IgD-negative memory B cell (primary cell): Measurements from ENCODE around the gene SFI1. TPM values are rescaled to one million over a fixed set of nuclear protein-coding genes. Genes with fewer than 3 reads are reported as not detected.
A peak's percentile ranks its signal among the peaks of the same experiment; 100 is the strongest.

Experiments
- H3K27ac Mint-ChIP-seq, 3 donors: one replicate each; pipeline ENCODE4 v1.8.0; 2020 to 2022; ENCODE audit warnings: mild to moderate bottlenecking in 3 of 3, mixed read lengths in 3 of 3, moderate library complexity in 1 of 3
- H3K27me3 Mint-ChIP-seq: one replicate; pipeline ENCODE4 v1.8.0; 2021; ENCODE audit warnings: mixed read lengths
- H3K36me3 Mint-ChIP-seq: one replicate; pipeline ENCODE4 v1.8.0; 2020; ENCODE audit warnings: mild to moderate bottlenecking, mixed read lengths
- H3K4me1 Mint-ChIP-seq, 3 donors: one replicate each; pipeline ENCODE4 v1.8.0; 2020 to 2022; ENCODE audit warnings: mixed read lengths in 3 of 3, mild to moderate bottlenecking in 1 of 3
- H3K4me3 Mint-ChIP-seq, 4 donors: one replicate each; pipeline ENCODE4 v1.8.0; 2020 to 2022; ENCODE audit warnings: mild to moderate bottlenecking in 4 of 4, mixed read lengths in 4 of 4, moderate library complexity in 3 of 4
- H3K9me3 Mint-ChIP-seq, 3 donors: one replicate each; pipeline ENCODE4 v1.8.0; 2020 to 2021; ENCODE audit warnings: mixed read lengths in 3 of 3, mild to moderate bottlenecking in 1 of 3
- polyA plus RNA-seq: library from polyadenylated mRNA; unstranded; fragments of 300-500 nt; fragmentation: Illumina TruSeq; gene quantifications from one replicate; pipeline ENCODE4 v1.2.3, GENCODE V29; 2021

Gene SFI1
- polyA plus RNA-seq, 1 donor from 2014 or later = 15.5 TPM

- Mint-ChIP-seq H3K27ac (peak overlapping the region in 2 of 3 donors; percentile 39 to 53), H3K36me3 (no peaks in the 10 kb centered on the region), H3K27me3 (no peaks in the 10 kb centered on the region), H3K4me3 (no peak overlapping the region), H3K9me3 (no peaks in the 10 kb centered on the region), H3K4me1 (peaks cover 12 to 26% (median 24%) of the 10 kb centered on the region in 3 donors)
These were observed 122.3 kb downstream of the SFI1 start for GRCh38 chr22:31618471-31619176.

- H3K27ac Mint-ChIP-seq = peak overlapping the region in 1 of 3 donors; percentile 42
- H3K27me3 Mint-ChIP-seq = no peaks in the 10 kb centered on the region
- no peaks in the 10 kb centered on the region for H3K36me3 Mint-ChIP-seq
- H3K9me3 Mint-ChIP-seq = no peaks in the 10 kb centered on the region
- H3K4me1 Mint-ChIP-seq = peaks cover 12 to 20% (median 19%) of the 10 kb centered on the region in 3 donors
- H3K4me3 Mint-ChIP-seq = no peak overlapping the region
These were observed 123.4 kb downstream of the SFI1 start for GRCh38 chr22:31619611-31620300.

GRCh38 chr22:31620756-31621480, 124.6 kb downstream of the SFI1 start:
- Mint-ChIP-seq H3K36me3 (no peaks in the 10 kb centered on the region), H3K27ac (peak overlapping the region; percentile 31 to 82 (median 42)), H3K9me3 (no peaks in the 10 kb centered on the region), H3K4me1 (peaks cover 4 to 18% (median 11%) of the 10 kb centered on the region in 3 donors), H3K27me3 (no peaks in the 10 kb centered on the region), H3K4me3 (peak overlapping the region in 1 of 4 donors; percentile 17)

- peak overlapping the region in 2 of 3 donors; percentile 71 to 80 for H3K27ac Mint-ChIP-seq
- H3K4me3 Mint-ChIP-seq = no peak overlapping the region
- no peaks in the 10 kb centered on the region for H3K36me3 Mint-ChIP-seq
- no peaks in the 10 kb centered on the region for H3K9me3 Mint-ChIP-seq
- peaks cover 0 to 12% (median 4%) of the 10 kb centered on the region in 3 donors for H3K4me1 Mint-ChIP-seq
- no peaks in the 10 kb centered on the region for H3K27me3 Mint-ChIP-seq
These were observed 125.3 kb downstream of the SFI1 start for GRCh38 chr22:31621507-31622124.

- H3K27ac Mint-ChIP-seq = no peak overlapping the region
- no peaks in the 10 kb centered on the region for H3K9me3 Mint-ChIP-seq
These were observed 126.6 kb downstream of the SFI1 start for GRCh38 chr22:31622980-31623379.

GRCh38 chr22:31623592-31624304, 127.4 kb downstream of the SFI1 start:
- Mint-ChIP-seq H3K9me3 (no peaks in the 10 kb centered on the region), H3K27ac (no peak overlapping the region), H3K36me3 (no peaks in the 10 kb centered on the region), H3K4me1 (peaks cover 4 to 23% (median 9%) of the 10 kb centered on the region in 3 donors), H3K27me3 (no peaks in the 10 kb centered on the region), H3K4me3 (no peak overlapping the region)

More at GRCh38 chr22:31622980-31623379, 126.6 kb downstream of the SFI1 start:
- H3K4me1 Mint-ChIP-seq = peaks cover 3 to 19% (median 7%) of the 10 kb centered on the region in 3 donors
- peak overlapping the region in 2 of 4 donors; percentile 7 to 55 for H3K4me3 Mint-ChIP-seq
- H3K36me3 Mint-ChIP-seq = no peaks in the 10 kb centered on the region
- H3K27me3 Mint-ChIP-seq = no peaks in the 10 kb centered on the region

GRCh38 chr22:31625257-31625640, 128.9 kb downstream of the SFI1 start:
- peaks cover 2% of the 10 kb centered on the region for H3K36me3 Mint-ChIP-seq
- H3K4me1 Mint-ChIP-seq = peaks cover 7 to 21% (median 10%) of the 10 kb centered on the region in 3 donors
- no peaks in the 10 kb centered on the region for H3K27me3 Mint-ChIP-seq
- peak overlapping the region in 1 of 3 donors; percentile 45 for H3K27ac Mint-ChIP-seq
- H3K9me3 Mint-ChIP-seq = no peaks in the 10 kb centered on the region
- H3K4me3 Mint-ChIP-seq = no peak overlapping the region

GRCh38 chr22:31625661-31626426, 129.5 kb downstream of the SFI1 start:
- H3K27ac Mint-ChIP-seq = peak overlapping the region; percentile 64 to 95 (median 90)

GRCh38 chr22:31626427-31627150, 130.3 kb downstream of the SFI1 start:
- H3K9me3 Mint-ChIP-seq = no peaks in the 10 kb centered on the region
- peaks cover 2% of the 10 kb centered on the region for H3K36me3 Mint-ChIP-seq
- H3K4me3 Mint-ChIP-seq = peak overlapping the region in 1 of 4 donors; percentile 34
- no peaks in the 10 kb centered on the region for H3K27me3 Mint-ChIP-seq
- H3K27ac Mint-ChIP-seq = peak overlapping the region; percentile 64 to 95 (median 90)
- H3K4me1 Mint-ChIP-seq = peaks cover 14 to 26% (median 16%) of the 10 kb centered on the region in 3 donors

More at GRCh38 chr22:31625661-31626426, 129.5 kb downstream of the SFI1 start:
- Mint-ChIP-seq H3K4me3 (no peak overlapping the region), H3K36me3 (peaks cover 2% of the 10 kb centered on the region), H3K9me3 (no peaks in the 10 kb centered on the region), H3K4me1 (peaks cover 7 to 21% (median 13%) of the 10 kb centered on the region in 3 donors), H3K27me3 (no peaks in the 10 kb centered on the region)

- Mint-ChIP-seq H3K36me3 (peaks cover 2% of the 10 kb centered on the region), H3K9me3 (no peaks in the 10 kb centered on the region), H3K27ac (peak overlapping the region; percentile 47 to 95 (median 90)), H3K27me3 (no peaks in the 10 kb centered on the region), H3K4me3 (peak overlapping the region in 1 of 4 donors; percentile 65), H3K4me1 (peaks cover 20 to 26% (median 20%) of the 10 kb centered on the region in 3 donors)
These were observed 130.9 kb downstream of the SFI1 start for GRCh38 chr22:31627223-31627731.

- no peaks in the 10 kb centered on the region for H3K9me3 Mint-ChIP-seq
- H3K27ac Mint-ChIP-seq = peak overlapping the region; percentile 91 to 95 (median 91)
- peaks cover 20 to 23% (median 23%) of the 10 kb centered on the region in 3 donors for H3K4me1 Mint-ChIP-seq
- no peaks in the 10 kb centered on the region for H3K27me3 Mint-ChIP-seq
- peak overlapping the region in 2 of 4 donors; percentile 28 to 65 for H3K4me3 Mint-ChIP-seq
- peaks cover 2% of the 10 kb centered on the region for H3K36me3 Mint-ChIP-seq
These were observed 132.0 kb downstream of the SFI1 start for GRCh38 chr22:31628362-31628761.

GRCh38 chr22:31628969-31629708, 132.8 kb downstream of the SFI1 start:
- H3K27ac Mint-ChIP-seq = peak overlapping the region; percentile 94 to 96 (median 95)
- peaks cover 27 to 28% (median 27%) of the 10 kb centered on the region in 3 donors for H3K4me1 Mint-ChIP-seq

More at GRCh38 chr22:31628969-31629708, 132.8 kb downstream of the SFI1 start:
- Mint-ChIP-seq H3K36me3 (peaks cover 2% of the 10 kb centered on the region), H3K4me3 (peak overlapping the region in 3 of 4 donors; percentile 33 to 84 (median 79)), H3K9me3 (no peaks in the 10 kb centered on the region), H3K27me3 (no peaks in the 10 kb centered on the region)
